Ishikawa (cell line): ENCODE data around the gene ACVR1.

ENCODE experiments used
- EGR1 ChIP-seq: IDR thresholded peaks from 2 replicates; pipeline ENCODE4 v1.6.1; 2012
- TAF1 ChIP-seq: IDR thresholded peaks from 2 replicates; pipeline ENCODE4 v1.6.1; 2012; ENCODE audit warnings: low read depth, mild to moderate bottlenecking
- YY1 ChIP-seq: IDR thresholded peaks from 2 replicates; pipeline ENCODE4 v1.6.1; 2012; ENCODE audit warnings: low read depth
- TF ChIP-seq, protein P1 (sequence below): IDR thresholded peaks from 2 replicates; pipeline ENCODE4 v1.6.1; 2012

DNA sequence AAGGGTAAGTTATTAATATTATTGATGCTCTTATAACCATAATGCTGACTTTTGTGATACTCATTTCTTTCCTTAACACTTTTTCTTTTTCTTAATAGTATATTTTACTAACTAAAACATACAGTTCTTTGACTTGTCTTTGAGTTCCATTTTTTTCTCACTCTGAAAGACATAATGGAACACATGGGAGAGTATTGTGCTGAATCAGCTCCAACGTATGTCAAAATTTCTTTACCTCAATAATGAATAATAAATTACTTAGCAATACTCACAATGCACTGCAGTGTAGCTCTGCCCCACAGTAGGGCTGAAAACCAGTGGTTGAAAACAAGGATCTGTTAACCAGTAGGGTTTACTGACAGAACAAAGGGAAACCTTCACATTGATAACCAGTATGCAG lies 40.7 kb downstream of the ACVR1 start:
- TF ChIP-seq TAF1 = no peak
- TF ChIP-seq EGR1 = no peak
- TF ChIP-seq, protein P1, sequence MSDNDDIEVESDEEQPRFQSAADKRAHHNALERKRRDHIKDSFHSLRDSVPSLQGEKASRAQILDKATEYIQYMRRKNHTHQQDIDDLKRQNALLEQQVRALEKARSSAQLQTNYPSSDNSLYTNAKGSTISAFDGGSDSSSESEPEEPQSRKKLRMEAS = no peak
- no peak for TF ChIP-seq YY1
